Activated naive CD8-positive, alpha-beta T cell treated with anti-CD3 and anti-CD28 coated beads, Interleukin-2, amount 50 U/mL, for 24 hours (primary cell): Measurements from ENCODE around the gene TEX55.
"Not testable (repeated sequence)": the region's sequence is repeated elsewhere in the genome, so short reads cannot be mapped to it uniquely, and the experiment has no call there.

Source experiments
- ATAC-seq: fragments of 150-1000 bp; cut with Tn5 transposase; one replicate; pipeline ENCODE4 v1.10.0; 2021
- DNase-seq: peaks from one replicate; pipeline ENCODE4 v3.0.0; 2021
- H3K27ac Mint-ChIP-seq: one replicate; pipeline ENCODE4 v1.8.0; 2021; ENCODE audit warnings: mild to moderate bottlenecking, mixed read lengths
- H3K27me3 Mint-ChIP-seq: one replicate; pipeline ENCODE4 v1.8.0; 2021; ENCODE audit warnings: mixed read lengths
- H3K36me3 Mint-ChIP-seq: one replicate; pipeline ENCODE4 v1.8.0; 2021; ENCODE audit warnings: low read depth, mixed read lengths
- H3K4me1 Mint-ChIP-seq: one replicate; pipeline ENCODE4 v1.8.0; 2021; ENCODE audit warnings: mixed read lengths
- H3K4me3 Mint-ChIP-seq: one replicate; pipeline ENCODE4 v1.8.0; 2021; ENCODE audit warnings: mild to moderate bottlenecking, moderate library complexity, mixed read lengths
- H3K9me3 Mint-ChIP-seq: one replicate; pipeline ENCODE4 v1.8.0; 2021; ENCODE audit warnings: mixed read lengths

TEX55 gene

DNA sequence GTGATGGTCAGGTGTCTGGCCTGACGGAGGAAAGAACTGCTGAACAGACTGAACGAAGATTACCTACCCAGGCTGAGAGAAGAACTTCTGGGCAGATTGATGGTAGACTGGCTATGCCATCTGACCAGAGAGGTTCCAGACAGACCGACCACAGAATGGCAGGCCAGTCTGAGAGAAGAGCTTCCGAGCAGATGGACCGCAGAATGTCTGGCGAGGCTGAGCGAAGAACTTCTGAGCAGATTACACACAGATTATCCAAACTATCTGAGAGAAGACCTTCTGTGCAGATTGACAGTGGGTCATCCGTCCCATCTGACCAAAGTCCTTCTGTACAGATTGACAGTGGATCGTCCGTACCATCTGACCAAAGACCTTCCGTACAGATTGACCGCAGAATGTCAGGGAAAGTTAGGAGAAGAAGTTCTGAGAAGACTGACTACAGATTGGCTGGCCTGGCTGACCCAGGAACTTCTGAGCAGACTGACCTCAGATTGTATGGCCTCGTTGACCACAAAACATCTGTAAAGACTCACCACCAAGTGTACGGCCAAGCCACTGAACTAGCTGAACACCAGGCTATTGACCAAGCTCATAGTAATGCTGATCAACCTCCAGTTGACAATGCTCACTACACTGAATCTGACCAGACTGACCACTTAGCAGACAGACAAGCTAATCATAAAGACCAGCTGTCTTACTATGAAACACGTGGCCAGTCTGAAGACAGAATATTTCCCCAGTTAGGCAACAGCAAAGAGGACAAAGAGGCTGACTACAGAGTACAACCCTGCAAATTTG lies 812 bp downstream of the TEX55 start:
- H3K4me1 Mint-ChIP-seq, result peaks cover 3% of the 10 kb centered on the region
- no peak overlapping the region for H3K4me3 Mint-ChIP-seq
- H3K9me3 Mint-ChIP-seq, result no peaks in the 10 kb centered on the region
- H3K27me3 Mint-ChIP-seq, result no peaks in the 10 kb centered on the region
- H3K27ac Mint-ChIP-seq, result no peak overlapping the region
- no peaks in the 10 kb centered on the region for H3K36me3 Mint-ChIP-seq
- ATAC-seq, result no peak
- no peak for DNase-seq

DNA sequence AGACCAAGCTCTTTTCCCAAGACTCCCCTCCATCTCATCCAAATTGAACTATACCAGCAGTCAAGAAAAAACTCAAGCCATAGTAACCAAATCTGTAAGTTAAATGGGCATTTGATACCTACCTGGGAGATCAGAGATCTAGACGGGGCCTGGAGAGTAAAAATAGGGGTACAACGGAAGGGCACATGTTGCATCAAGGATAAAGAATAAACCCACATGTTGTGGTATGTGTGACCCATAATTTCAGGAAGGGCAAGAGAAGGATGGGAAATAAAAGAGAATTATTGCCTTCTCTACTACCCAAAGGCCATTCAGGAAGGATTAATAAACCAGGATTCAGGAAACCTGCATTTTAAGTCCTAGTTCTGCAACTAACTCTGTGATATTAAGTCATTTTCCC lies 1.5 kb downstream of the TEX55 start:
- no peaks in the 10 kb centered on the region for H3K36me3 Mint-ChIP-seq
- H3K9me3 Mint-ChIP-seq, result no peaks in the 10 kb centered on the region
- H3K4me1 Mint-ChIP-seq, result peaks cover 3% of the 10 kb centered on the region
- no peak overlapping the region for H3K27ac Mint-ChIP-seq
- ATAC-seq (no peak), DNase-seq (no peak)
- H3K4me3 Mint-ChIP-seq, result no peak overlapping the region
- H3K27me3 Mint-ChIP-seq, result no peaks in the 10 kb centered on the region

DNA sequence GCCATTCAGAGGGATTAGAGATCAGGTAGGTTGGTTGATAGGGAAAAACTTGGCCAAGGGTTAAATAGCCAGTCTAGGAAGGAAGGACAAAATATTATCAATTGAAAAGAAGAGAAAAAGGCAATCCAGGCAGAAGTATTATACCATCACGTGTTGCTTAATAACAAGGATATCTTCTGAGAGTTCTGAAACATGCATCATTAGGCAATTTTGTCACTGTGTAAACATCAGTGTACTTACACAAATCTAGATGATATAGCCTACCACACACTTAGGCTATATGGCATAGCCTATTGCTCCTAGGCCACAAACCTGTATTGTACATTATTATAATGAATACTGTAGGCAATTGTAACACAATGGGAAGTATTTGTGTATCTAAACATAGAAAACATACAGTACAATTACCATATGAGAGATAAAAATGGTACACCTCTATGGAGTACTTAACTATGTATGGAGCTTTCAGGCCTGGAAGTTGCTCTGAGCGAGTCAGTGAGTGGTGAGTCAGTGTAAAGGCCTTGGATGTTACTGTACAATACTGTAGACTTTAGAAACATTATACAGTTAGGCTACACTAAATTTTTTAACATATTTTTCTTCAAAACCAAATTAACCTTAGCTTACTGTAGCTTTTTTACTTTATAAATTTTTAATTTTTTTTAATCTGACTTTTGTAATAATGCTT lies 2.7 kb downstream of the TEX55 start:
- Mint-ChIP-seq H3K27ac (no peak overlapping the region), H3K36me3 (no peaks in the 10 kb centered on the region), H3K4me3 (no peak overlapping the region), H3K27me3 (no peaks in the 10 kb centered on the region), H3K9me3 (peaks cover 4% of the 10 kb centered on the region), H3K4me1 (peaks cover 3% of the 10 kb centered on the region)
- ATAC-seq (no peak), DNase-seq (no peak)

DNA sequence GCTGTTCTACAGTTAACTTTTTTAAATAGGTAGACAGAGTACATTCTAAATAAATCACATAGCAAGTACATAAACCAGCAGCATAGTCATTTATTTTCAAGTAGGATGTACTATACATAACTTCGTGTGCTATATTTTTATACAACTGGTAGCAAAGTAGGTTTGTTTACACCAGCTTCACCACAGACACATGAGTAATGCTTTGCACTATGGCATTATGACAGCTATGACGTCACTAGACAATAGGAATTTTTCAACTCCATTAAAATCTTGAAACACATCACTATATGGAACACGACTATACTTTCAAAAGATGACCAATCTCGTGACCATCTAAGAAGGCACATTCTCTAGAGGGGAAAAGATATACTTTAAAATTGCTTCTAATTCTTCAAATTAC lies 3.5 kb downstream of the TEX55 start:
- peaks cover 3% of the 10 kb centered on the region for H3K4me1 Mint-ChIP-seq
- no peak overlapping the region for H3K4me3 Mint-ChIP-seq
- no peak for DNase-seq
- no peak for ATAC-seq
- no peak overlapping the region for H3K27ac Mint-ChIP-seq
- peaks cover 12% of the 10 kb centered on the region for H3K9me3 Mint-ChIP-seq
- no peaks in the 10 kb centered on the region for H3K36me3 Mint-ChIP-seq
- H3K27me3 Mint-ChIP-seq, result no peaks in the 10 kb centered on the region

DNA sequence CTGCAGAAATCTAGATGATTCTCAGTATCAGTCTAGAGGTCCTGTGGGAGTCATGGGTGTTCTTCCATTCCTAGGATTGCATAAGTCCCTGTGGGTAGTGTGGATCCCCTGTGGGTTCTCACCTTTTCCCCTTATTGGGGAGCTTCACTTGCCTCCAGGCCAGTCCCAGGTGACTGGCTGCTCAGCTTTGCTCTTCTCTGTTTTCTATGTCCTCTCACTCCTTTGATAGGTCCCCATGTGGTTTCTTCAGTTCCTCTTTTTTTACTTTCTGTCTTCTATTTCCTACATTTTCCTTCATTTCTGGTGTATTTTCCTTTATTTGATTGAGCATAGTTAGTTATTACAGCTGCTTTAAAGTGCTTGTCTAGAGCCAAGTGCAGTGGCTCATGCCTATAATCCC lies 10.9 kb downstream of the TEX55 start:
- Mint-ChIP-seq H3K4me1 (no peaks in the 10 kb centered on the region), H3K27ac (no peak overlapping the region), H3K27me3 (no peaks in the 10 kb centered on the region), H3K9me3 (peaks cover 12% of the 10 kb centered on the region), H3K36me3 (no peaks in the 10 kb centered on the region), H3K4me3 (no peak overlapping the region)
- ATAC-seq (no peak), DNase-seq (no peak)

DNA sequence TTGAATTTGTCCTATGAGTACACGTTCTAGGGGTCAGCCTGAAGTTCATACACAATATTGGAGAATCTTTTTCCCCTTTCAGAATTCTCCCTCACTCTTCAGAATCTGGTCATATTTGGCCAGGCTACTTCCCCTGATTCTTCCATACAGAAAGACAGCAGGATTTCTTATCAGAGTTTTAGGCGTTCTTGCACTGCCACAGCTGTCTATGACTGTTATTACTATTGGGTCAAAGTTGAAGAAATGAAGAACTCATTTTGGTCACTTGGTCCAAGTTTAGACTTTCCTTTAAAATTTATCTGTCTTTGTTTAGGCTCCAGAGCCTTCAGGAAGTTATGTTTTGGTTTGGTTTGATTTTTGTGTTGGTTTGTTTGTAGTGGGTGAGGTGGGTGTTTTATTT lies 12.0 kb downstream of the TEX55 start:
- no peak for ATAC-seq

DNA sequence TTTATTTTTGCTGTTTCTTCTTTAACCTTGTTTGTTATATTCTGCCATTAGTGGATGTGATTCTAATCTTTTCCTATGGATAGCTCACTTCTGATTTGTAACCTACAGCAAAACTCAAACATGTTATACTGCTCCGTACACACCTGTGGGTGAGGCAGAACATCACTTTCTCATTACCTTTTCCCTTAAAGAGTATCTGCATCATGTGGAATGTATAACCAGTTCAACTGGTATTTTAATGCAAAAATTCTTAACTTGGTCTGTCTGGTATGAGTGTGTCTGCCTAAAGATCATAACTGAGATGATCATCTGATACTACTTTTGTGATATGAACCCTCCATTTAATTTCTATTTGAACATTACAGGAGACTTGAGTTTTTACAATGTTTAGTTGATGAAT lies 14.4 kb downstream of the TEX55 start:
- no peaks in the 10 kb centered on the region for H3K9me3 Mint-ChIP-seq
- no peaks in the 10 kb centered on the region for H3K4me1 Mint-ChIP-seq
- no peak overlapping the region for H3K4me3 Mint-ChIP-seq
- no peaks in the 10 kb centered on the region for H3K36me3 Mint-ChIP-seq
- DNase-seq, result no peak
- H3K27ac Mint-ChIP-seq, result no peak overlapping the region
- ATAC-seq, result no peak
- peaks cover 5% of the 10 kb centered on the region for H3K27me3 Mint-ChIP-seq

More for the DNA sequence above, 12.0 kb downstream of the TEX55 start:
- DNase-seq, result no peak
- Mint-ChIP-seq H3K36me3 (no peaks in the 10 kb centered on the region), H3K4me1 (no peaks in the 10 kb centered on the region), H3K27ac (no peak overlapping the region), H3K4me3 (no peak overlapping the region), H3K27me3 (peaks cover 2% of the 10 kb centered on the region), H3K9me3 (peaks cover 12% of the 10 kb centered on the region)

DNA sequence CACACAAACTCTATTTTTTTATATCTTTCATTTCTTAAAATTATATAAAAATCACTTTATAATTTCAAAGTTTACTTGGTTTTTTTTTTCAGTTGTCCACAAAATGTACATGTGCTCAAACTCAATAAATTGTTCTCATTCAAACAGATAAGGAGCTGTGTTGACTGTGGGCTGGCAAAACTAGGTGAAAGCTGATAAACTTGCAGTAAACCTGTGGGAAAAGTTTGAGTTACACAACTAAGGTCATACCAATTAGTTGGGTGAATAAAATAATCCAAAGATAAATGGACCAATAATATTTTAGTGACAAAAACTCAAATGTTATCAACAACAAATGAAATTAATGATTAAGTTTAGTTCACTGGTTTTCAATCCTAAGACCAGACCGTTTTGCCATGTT lies 14.8 kb downstream of the TEX55 start:
- no peak for DNase-seq
- Mint-ChIP-seq H3K4me1 (no peaks in the 10 kb centered on the region), H3K36me3 (no peaks in the 10 kb centered on the region), H3K9me3 (no peaks in the 10 kb centered on the region), H3K27ac (no peak overlapping the region), H3K4me3 (no peak overlapping the region), H3K27me3 (peaks cover 5% of the 10 kb centered on the region)
- ATAC-seq, result no peak

DNA sequence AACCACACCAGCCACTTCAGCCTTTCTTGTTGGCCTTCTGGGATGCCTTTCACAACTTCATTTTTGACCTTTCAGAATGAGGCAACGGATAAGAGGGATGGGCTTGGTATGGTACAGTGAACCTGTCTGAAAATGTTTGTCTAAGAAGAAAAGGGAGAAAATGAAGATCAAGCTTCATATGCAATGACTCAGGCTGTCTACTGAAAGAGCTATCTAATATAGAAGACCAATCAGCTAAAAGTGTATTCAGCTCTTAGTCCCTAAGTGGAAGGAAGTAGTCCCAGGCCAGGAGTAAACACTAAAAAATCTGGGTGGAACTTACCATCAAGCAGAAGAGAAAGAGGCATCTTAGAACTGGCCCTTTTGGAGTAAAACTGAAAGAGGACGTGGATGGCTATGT lies 15.3 kb downstream of the TEX55 start:
- ATAC-seq (no peak), DNase-seq (no peak)
- no peaks in the 10 kb centered on the region for H3K36me3 Mint-ChIP-seq
- no peaks in the 10 kb centered on the region for H3K9me3 Mint-ChIP-seq
- H3K27me3 Mint-ChIP-seq, result peaks cover 5% of the 10 kb centered on the region
- no peak overlapping the region for H3K27ac Mint-ChIP-seq
- H3K4me3 Mint-ChIP-seq, result no peak overlapping the region
- H3K4me1 Mint-ChIP-seq, result no peaks in the 10 kb centered on the region

DNA sequence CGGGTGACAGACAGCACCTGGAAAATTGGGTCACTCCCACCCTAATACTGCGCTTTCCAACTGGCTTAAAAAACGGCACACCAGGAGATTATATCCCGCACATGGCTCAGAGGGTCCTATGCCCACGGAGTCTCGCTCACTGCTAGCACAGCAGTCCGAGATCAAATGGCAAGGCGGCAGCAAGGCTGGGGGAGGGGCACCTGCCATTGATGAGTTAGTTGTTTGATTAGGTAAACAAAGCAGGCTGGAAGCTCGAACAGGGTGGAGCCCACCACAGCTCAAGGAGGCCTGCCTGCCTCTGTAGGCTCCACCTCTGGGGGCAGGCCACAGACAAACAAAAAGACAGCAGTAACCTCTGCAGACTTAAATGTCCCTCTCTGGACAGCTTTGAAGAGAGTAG lies 18.8 kb downstream of the TEX55 start:
- ATAC-seq, H3K4me3 Mint-ChIP-seq, H3K27ac Mint-ChIP-seq, H3K27me3 Mint-ChIP-seq, DNase-seq, H3K4me1 Mint-ChIP-seq, H3K9me3 Mint-ChIP-seq, H3K36me3 Mint-ChIP-seq: not testable (repeated sequence)

DNA sequence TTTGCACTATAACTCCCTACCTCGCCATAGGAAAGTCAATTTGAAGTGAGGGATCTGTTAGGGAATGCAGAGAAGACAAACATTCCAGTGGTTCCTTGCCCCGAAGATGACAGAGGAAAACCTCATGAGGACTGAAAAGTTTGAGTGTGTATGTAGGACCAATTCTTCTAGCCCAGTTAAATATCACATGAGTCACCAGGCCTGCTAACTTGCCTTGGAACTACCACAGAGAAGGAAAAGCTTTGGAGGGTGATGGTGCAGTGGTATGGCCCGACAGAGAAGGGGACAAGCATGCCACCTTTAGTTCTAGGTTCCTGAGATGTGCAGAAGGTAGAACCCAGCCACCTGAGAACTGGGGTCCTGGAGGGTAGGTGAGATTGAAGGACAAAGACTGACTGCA lies 24.9 kb downstream of the TEX55 start:
- Mint-ChIP-seq H3K27me3 (peaks cover 2% of the 10 kb centered on the region), H3K4me1 (no peaks in the 10 kb centered on the region), H3K9me3 (no peaks in the 10 kb centered on the region), H3K4me3 (no peak overlapping the region), H3K27ac (no peak overlapping the region), H3K36me3 (no peaks in the 10 kb centered on the region)
- ATAC-seq (no peak), DNase-seq (no peak)

DNA sequence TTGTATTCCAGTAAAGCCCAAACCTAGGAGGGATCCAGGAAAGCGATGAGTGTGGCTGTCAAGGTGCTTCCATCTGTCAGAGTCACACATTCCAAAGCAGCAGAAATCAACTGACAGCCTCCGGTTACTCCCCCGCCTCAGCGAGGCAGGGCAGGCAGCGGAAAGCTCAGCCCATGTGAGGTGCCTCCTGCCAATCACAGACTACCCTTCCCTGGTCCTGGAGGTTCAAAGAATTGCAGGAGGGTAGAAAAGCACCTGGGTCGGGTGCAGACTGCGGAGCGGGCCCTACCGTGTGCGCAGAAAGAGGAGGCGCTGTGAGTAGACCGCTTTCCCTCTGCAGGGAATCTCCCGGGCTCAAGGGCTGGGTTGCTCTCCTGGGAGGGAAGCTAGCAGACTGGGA lies 27.4 kb downstream of the TEX55 start, which contains the start of gene UPK1B:
Gene UPK1B, plus strand, starts transcription at position 274 of the 400 bp plus-strand sequence. CDS start 13,144 bp downstream, outside the sequence.
- Mint-ChIP-seq H3K36me3 (no peaks in the 10 kb centered on the region), H3K4me1 (no peaks in the 10 kb centered on the region), H3K9me3 (no peaks in the 10 kb centered on the region), H3K27me3 (peaks cover 8% of the 10 kb centered on the region), H3K4me3 (no peak within 1 kb of the TSS), H3K27ac (no peak within 1 kb of the TSS)
- DNase-seq (no peak), ATAC-seq (no peak)

DNA sequence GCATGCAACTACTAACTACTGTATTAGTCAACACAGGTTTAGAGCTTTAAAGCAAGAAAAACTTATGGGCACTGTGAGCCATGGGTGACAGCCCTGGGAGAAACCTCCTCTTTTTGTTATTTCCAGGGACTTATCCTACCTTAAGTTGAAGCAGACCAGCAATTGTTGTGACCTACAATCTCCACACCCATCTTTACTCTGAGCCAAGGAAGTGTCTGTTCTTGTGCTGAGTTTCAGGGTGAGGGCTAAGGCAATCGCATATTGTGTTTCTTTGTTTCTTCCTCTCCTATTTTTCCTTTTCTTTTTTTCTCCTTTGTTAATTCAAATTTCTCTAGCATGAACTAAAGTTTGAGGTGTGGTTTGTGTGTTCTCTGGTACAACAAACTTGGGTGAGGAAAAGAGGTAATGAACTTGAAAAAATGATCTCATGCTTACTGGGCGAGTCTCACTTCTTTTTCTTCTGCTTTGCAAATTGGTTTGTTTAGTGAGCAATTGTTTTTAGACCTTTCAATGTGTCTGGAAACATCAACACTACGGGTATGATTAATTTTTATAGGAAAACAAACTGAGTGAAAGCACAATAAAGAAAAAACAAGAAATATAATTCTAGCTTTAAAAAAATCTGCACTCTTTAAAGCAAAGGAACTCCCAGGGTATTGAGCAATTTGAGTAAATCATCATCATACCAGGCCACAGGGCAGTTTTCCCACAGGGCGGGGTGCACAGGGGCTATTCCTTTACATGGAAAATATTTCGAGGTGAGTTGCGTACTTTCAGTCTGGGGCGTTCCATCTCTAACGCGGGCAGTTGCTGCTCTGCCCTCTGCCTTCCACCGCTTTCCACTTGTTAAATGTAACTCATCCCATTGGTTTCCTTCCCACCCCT lies 30.1 kb downstream of the TEX55 start:
- peaks cover 11% of the 10 kb centered on the region for H3K27me3 Mint-ChIP-seq
- no peaks in the 10 kb centered on the region for H3K4me1 Mint-ChIP-seq
- H3K4me3 Mint-ChIP-seq, result no peak overlapping the region
- no peaks in the 10 kb centered on the region for H3K9me3 Mint-ChIP-seq
- no peaks in the 10 kb centered on the region for H3K36me3 Mint-ChIP-seq
- no peak overlapping the region for H3K27ac Mint-ChIP-seq
- DNase-seq (no peak), ATAC-seq (no peak)

DNA sequence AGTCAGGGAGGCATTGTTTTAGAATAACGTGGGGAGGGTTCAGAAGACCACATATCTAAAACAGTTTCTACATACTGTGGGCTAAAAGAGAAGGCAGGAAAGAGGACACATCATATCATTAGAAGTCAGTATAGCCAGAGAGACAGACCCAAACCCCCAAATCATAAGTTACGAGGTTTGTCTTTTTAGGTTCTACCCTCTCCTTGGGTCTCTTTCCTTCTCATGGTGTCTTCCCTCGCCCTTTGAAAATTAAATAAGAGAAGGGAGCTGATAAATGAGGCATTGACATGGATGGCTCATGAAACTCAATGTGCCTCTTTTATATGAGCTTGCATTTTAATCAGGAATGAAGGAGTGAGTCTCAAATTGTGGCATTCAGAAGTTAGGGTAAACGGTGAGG lies 30.8 kb downstream of the TEX55 start:
- no peaks in the 10 kb centered on the region for H3K4me1 Mint-ChIP-seq
- H3K9me3 Mint-ChIP-seq, result no peaks in the 10 kb centered on the region
- DNase-seq, result no peak
- H3K27me3 Mint-ChIP-seq, result peaks cover 11% of the 10 kb centered on the region
- H3K27ac Mint-ChIP-seq, result no peak overlapping the region
- no peak for ATAC-seq
- no peak overlapping the region for H3K4me3 Mint-ChIP-seq
- no peaks in the 10 kb centered on the region for H3K36me3 Mint-ChIP-seq

DNA sequence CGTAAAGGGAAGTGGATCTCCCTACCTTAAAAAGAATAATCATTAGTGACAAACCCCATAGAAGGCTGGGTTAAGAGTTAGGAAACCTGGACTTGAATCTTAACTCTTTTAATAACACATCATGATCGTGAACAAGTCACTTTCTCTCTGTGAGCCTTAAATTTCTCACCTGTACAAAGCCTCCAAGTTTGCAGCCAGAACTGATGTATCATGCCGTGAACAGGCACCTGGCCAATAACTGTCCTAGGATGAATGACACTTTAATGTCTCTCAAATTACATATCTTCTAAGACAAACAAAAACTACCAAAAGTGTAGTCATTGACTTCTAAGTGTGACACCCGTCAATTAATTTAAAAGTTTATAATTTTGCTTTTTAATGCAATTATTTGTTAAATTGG lies 31.4 kb downstream of the TEX55 start:
- peaks cover 11% of the 10 kb centered on the region for H3K27me3 Mint-ChIP-seq
- ATAC-seq (no peak), DNase-seq (no peak)
- no peak overlapping the region for H3K27ac Mint-ChIP-seq
- H3K36me3 Mint-ChIP-seq, result no peaks in the 10 kb centered on the region
- H3K4me3 Mint-ChIP-seq, result no peak overlapping the region
- no peaks in the 10 kb centered on the region for H3K4me1 Mint-ChIP-seq
- H3K9me3 Mint-ChIP-seq, result no peaks in the 10 kb centered on the region
